ENCODE results near the gene PLPPR3.

Gene PLPPR3, protein sequence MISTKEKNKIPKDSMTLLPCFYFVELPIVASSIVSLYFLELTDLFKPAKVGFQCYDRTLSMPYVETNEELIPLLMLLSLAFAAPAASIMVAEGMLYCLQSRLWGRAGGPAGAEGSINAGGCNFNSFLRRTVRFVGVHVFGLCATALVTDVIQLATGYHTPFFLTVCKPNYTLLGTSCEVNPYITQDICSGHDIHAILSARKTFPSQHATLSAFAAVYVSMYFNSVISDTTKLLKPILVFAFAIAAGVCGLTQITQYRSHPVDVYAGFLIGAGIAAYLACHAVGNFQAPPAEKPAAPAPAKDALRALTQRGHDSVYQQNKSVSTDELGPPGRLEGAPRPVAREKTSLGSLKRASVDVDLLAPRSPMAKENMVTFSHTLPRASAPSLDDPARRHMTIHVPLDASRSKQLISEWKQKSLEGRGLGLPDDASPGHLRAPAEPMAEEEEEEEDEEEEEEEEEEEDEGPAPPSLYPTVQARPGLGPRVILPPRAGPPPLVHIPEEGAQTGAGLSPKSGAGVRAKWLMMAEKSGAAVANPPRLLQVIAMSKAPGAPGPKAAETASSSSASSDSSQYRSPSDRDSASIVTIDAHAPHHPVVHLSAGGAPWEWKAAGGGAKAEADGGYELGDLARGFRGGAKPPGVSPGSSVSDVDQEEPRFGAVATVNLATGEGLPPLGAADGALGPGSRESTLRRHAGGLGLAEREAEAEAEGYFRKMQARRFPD

DNA sequence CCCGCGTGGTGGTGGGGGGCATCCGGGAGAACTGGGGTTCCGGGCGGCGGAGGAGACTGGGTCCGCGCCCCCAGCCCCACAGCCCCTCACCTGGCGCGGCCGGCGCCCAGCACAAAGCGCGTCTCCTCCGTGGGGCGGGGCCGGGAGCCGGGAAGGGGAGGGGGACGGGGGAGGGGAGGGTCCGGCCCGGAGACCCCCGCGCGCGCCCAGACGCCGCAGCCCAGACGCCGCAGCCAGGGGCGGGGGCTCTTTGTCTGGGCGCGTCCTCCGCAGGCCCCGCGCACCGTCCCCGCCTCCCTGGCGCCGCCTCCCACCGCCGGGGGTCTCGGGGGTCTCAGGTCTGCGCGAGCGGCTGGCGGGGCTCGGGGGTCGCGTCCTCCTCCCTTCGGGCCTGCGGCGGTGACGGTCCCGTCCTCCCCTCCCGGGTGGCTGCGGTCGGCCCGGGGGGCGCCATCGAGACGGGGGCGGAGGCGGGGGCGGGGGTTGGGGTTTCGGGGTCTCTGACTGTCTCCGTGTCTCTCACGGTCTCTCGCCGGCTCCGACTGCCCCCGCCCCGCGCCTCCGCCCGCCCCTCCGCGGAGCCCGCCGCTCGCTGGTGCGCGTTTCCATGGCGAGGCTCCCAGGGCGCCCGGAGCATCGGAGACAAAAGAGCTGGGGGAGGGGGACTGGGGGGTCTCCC is at the start of gene PLPPR3:
Gene PLPPR3 (minus strand): TSS at position 131 of the 679 bp plus-strand sequence. CDS start 396 bp downstream, outside the sequence.
- Histone ChIP-seq H3K27me3 (ENCODE audit: low read depth) (no peaks in the 10 kb centered on the region), H3K4me3 (peak within 1 kb of the TSS; percentile 42), H3K36me3 (replicated peaks) (no peaks in the 10 kb centered on the region), H3K9me3 (no peaks in the 10 kb centered on the region), H3K4me1 (no peaks in the 10 kb centered on the region)
- in situ Hi-C loops (cut with MboI; ENCODE audit: low sequenced_read_pairs): no loop called here
- peak in 1 of 2 experiments; percentile 51 for DNase-seq (ENCODE audit: low spot score in 2 of 2)

GRCh38 chr19:870963-871401 is 49.2 kb upstream of the PLPPR3 start:
- Histone ChIP-seq H3K36me3 (replicated peaks) (peaks cover 67% of the 10 kb centered on the region), H3K27me3 (ENCODE audit: low read depth) (no peaks in the 10 kb centered on the region), H3K4me1 (peaks cover 8% of the 10 kb centered on the region), H3K9me3 (no peaks in the 10 kb centered on the region), H3K4me3 (no peak overlapping the region)
- no peak for DNase-seq (ENCODE audit: low spot score in 2 of 2)
- in situ Hi-C loops (cut with MboI; ENCODE audit: low sequenced_read_pairs): no loop called here

- H3K27me3 ChIP-seq (ENCODE audit: low read depth): no peaks in the 10 kb centered on the region
- DNase-seq (ENCODE audit: low spot score in 2 of 2): no peak
- peaks cover 8% of the 10 kb centered on the region for H3K4me1 ChIP-seq
- no peak overlapping the region for H3K4me3 ChIP-seq
- H3K36me3 ChIP-seq (replicated peaks): peaks cover 63% of the 10 kb centered on the region
- no peaks in the 10 kb centered on the region for H3K9me3 ChIP-seq
- in situ Hi-C loops (cut with MboI; ENCODE audit: low sequenced_read_pairs): no loop called here
These were observed 48.6 kb upstream of the PLPPR3 start for GRCh38 chr19:870314-870713.

GRCh38 chr19:869245-870177 is 47.8 kb upstream of the PLPPR3 start:
- in situ Hi-C loops (cut with MboI; ENCODE audit: low sequenced_read_pairs): no loop called here
- peaks cover 8% of the 10 kb centered on the region for H3K4me1 ChIP-seq
- H3K36me3 ChIP-seq (replicated peaks): peaks cover 56% of the 10 kb centered on the region
- H3K4me3 ChIP-seq: no peak overlapping the region
- no peaks in the 10 kb centered on the region for H3K9me3 ChIP-seq
- H3K27me3 ChIP-seq (ENCODE audit: low read depth): no peaks in the 10 kb centered on the region
- DNase-seq (ENCODE audit: low spot score in 2 of 2): no peak

- in situ Hi-C loops (cut with MboI; ENCODE audit: low sequenced_read_pairs): no loop called here
- no peaks in the 10 kb centered on the region for H3K9me3 ChIP-seq
- peaks cover 50% of the 10 kb centered on the region for H3K36me3 ChIP-seq (replicated peaks)
- H3K27me3 ChIP-seq (ENCODE audit: low read depth): no peaks in the 10 kb centered on the region
- H3K4me3 ChIP-seq: no peak overlapping the region
- DNase-seq (ENCODE audit: low spot score in 2 of 2): no peak
- H3K4me1 ChIP-seq: peaks cover 8% of the 10 kb centered on the region
These were observed 46.9 kb upstream of the PLPPR3 start for GRCh38 chr19:868458-869244.

DNA sequence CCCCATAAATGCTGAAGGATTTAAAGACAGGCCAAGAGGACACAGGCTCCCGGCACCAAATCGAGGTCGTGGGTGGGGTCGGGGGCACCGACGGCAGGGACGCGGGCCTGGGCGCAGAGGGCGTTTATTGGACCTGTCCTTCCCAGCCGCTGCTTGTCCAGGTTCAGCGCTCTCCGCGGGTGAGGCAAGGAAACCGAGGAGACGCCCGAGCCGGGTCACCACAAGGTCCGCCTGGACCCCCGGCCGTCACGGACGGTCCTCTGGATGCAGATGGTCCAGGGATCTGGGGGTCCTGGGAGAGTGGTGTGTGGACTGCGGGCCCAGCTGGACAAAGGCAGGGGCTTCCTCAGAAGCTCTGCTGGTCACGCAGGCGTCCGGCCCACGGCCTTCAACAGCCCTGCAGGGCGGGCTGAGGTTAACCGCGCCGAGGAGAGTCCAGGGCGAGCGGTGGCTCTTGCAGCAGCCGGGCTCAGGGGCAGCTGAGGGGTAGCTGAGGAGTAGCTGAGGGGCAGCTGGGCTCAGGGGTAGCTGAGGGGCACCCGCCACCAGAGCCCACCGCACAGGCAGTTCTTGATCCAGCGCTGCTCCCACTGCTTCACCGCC is 46.2 kb upstream of the PLPPR3 start:
- peaks cover 8% of the 10 kb centered on the region for H3K4me1 ChIP-seq
- in situ Hi-C loops (cut with MboI; ENCODE audit: low sequenced_read_pairs): no loop called here
- H3K36me3 ChIP-seq (replicated peaks): peaks cover 50% of the 10 kb centered on the region

GRCh38 chr19:867301-867793 is 45.6 kb upstream of the PLPPR3 start:
- peaks cover 50% of the 10 kb centered on the region for H3K36me3 ChIP-seq (replicated peaks)
- H3K9me3 ChIP-seq: no peaks in the 10 kb centered on the region
- H3K4me1 ChIP-seq: peaks cover 5% of the 10 kb centered on the region
- H3K27me3 ChIP-seq (ENCODE audit: low read depth): no peaks in the 10 kb centered on the region
- DNase-seq (ENCODE audit: low spot score in 2 of 2): no peak
- H3K4me3 ChIP-seq: no peak overlapping the region
- in situ Hi-C loops (cut with MboI; ENCODE audit: low sequenced_read_pairs): no loop called here

More for the DNA sequence above, 46.2 kb upstream of the PLPPR3 start:
- Histone ChIP-seq H3K4me3 (no peak overlapping the region), H3K9me3 (no peaks in the 10 kb centered on the region), H3K27me3 (ENCODE audit: low read depth) (no peaks in the 10 kb centered on the region)
- DNase-seq (ENCODE audit: low spot score in 2 of 2): no peak

DNA sequence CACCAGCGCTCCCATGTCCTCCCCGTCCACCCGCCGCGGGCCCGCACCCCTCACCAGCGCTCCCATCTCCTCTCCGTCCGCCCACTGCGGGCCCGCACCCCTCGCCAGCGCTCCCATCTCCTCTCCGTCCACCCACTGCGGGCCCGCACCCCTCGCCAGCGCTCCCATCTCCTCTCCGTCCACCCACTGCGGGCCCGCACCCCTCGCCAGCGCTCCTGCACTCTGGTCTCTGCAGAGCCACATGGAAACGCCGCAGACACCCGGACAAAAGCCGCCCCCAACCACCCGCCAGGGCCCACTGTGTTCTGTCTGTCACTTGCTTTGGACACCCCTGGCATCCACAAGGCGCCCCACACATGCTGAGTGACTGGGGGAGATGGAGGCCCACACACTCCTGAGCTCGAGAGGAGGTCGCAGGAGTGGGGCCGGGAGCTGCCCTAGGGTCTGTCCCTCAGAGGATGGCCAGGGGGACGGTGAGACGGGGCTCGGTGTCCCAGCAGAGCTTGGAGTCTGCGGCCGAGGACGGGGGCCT is 45.1 kb upstream of the PLPPR3 start:
- in situ Hi-C loops (cut with MboI; ENCODE audit: low sequenced_read_pairs): no loop called here
- Histone ChIP-seq H3K27me3 (ENCODE audit: low read depth) (no peaks in the 10 kb centered on the region), H3K36me3 (replicated peaks) (peaks cover 45% of the 10 kb centered on the region), H3K9me3 (no peaks in the 10 kb centered on the region), H3K4me1 (peaks cover under 1% of the 10 kb centered on the region), H3K4me3 (no peak overlapping the region)
- no peak for DNase-seq (ENCODE audit: low spot score in 2 of 2)

DNA sequence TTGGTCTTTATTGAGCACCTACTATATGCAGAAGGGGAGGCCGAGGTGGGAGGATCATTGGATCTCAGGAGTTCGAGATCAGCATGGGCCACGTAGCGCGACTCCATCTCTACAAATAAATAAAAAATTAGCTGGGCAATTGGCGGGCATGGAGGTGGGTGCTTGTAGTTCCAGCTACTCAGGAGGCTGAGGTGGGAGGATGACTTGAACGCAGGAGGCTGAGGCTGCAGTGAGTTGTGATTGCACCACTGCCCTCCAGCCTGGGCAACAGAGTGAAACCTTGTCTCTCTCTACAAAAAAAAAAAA is 41.5 kb upstream of the PLPPR3 start:
- in situ Hi-C loops (cut with MboI; ENCODE audit: low sequenced_read_pairs): no loop called here
- Histone ChIP-seq H3K4me1 (peaks cover 12% of the 10 kb centered on the region), H3K27me3 (ENCODE audit: low read depth) (no peaks in the 10 kb centered on the region), H3K9me3 (no peaks in the 10 kb centered on the region), H3K4me3 (no peak overlapping the region), H3K36me3 (replicated peaks) (peaks cover 21% of the 10 kb centered on the region)
- no peak for DNase-seq (ENCODE audit: low spot score in 2 of 2)

- Histone ChIP-seq H3K9me3 (no peaks in the 10 kb centered on the region), H3K4me3 (no peak overlapping the region), H3K27me3 (ENCODE audit: low read depth) (no peaks in the 10 kb centered on the region), H3K4me1 (peaks cover 12% of the 10 kb centered on the region), H3K36me3 (replicated peaks) (peaks cover 16% of the 10 kb centered on the region)
- in situ Hi-C loops (cut with MboI; ENCODE audit: low sequenced_read_pairs): no loop called here
- peak in 1 of 2 experiments; percentile 75 for DNase-seq (ENCODE audit: low spot score in 2 of 2)
These were observed 41.0 kb upstream of the PLPPR3 start for GRCh38 chr19:862581-863314.

DNA sequence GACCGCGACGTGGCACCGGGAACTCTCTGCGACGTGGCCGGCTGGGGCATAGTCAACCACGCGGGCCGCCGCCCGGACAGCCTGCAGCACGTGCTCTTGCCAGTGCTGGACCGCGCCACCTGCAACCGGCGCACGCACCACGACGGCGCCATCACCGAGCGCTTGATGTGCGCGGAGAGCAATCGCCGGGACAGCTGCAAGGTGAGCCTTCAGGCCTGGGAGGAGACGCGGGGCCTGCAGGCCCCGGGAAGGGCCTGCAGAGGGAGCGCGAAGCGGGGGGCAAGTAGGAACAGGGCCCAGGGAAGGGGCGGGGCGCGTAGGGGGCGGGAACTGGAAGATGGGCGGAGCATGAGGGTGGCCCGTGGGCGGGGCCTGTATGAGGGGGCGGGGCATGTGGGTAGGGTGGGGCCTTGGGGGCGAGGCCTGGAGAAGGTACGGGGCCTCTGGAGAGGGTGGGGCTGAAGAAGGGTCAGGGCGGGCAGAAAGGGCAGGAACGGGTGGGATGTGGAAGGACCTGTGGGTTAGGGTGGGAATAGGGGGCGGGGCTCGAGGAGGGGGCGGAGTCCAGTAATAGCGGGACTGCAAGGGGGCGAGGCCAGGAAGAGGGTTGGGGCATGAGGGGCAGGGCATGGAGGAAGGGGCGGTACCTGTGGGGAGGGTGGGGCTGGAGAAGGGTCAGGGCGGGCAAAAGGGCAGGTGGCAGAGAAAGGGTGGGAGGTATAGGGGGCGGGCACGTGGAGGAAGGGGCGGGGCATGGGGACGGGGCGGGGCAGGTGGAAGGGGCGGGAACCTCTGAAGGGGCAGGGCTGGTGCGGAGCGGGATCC is 40.2 kb upstream of the PLPPR3 start:
- Histone ChIP-seq H3K27me3 (ENCODE audit: low read depth) (no peaks in the 10 kb centered on the region), H3K36me3 (replicated peaks) (peaks cover 11% of the 10 kb centered on the region; the same call in 1 of the 2 replicates), H3K4me3 (peak overlapping the region; percentile 10; the same call in 1 of the 2 replicates), H3K9me3 (no peaks in the 10 kb centered on the region), H3K4me1 (peaks cover 12% of the 10 kb centered on the region)
- in situ Hi-C loops (cut with MboI; ENCODE audit: low sequenced_read_pairs): no loop called here
- peak; percentile 56 to 92 for DNase-seq (ENCODE audit: low spot score in 2 of 2)
